Parathyroid adenoma (tissue), 2 donors: ENCODE measurements around the gene FFAR1.

Experiments
- H2AFZ ChIP-seq: fragments of 300-600 bp; sonication (generic); one replicate; pipeline ENCODE4 v1.7.0; 2017; ENCODE audit warnings: antibody characterized with exemption, mild to moderate bottlenecking
- H3K27ac ChIP-seq: fragments of 300-600 bp; sonication (generic); one replicate; pipeline ENCODE4 v1.7.0; 2017
- H3K27me3 ChIP-seq: fragments of 300-600 bp; sonication (generic); one replicate; pipeline ENCODE4 v1.7.0; 2017; ENCODE audit warnings: low read length; ENCODE audit not compliant: control insufficient read depth, insufficient read depth
- H3K36me3 ChIP-seq: fragments of 300-600 bp; sonication (generic); one replicate; pipeline ENCODE4 v1.7.0; 2017; ENCODE audit warnings: low read length; ENCODE audit not compliant: control insufficient read depth, insufficient read depth
- H3K4me1 ChIP-seq: fragments of 300-600 bp; sonication (generic); one replicate; pipeline ENCODE4 v1.7.0; 2017; ENCODE audit warnings: control low read depth
- H3K4me2 ChIP-seq: fragments of 300-600 bp; sonication (generic); one replicate; pipeline ENCODE4 v1.7.0; 2017; ENCODE audit warnings: low read length
- H3K4me3 ChIP-seq: fragments of 300-600 bp; sonication (generic); one replicate; pipeline ENCODE4 v1.7.0; 2017; ENCODE audit warnings: low read depth, low read length
- H3K79me2 ChIP-seq: fragments of 300-600 bp; sonication (generic); one replicate; pipeline ENCODE4 v1.7.0; 2017; ENCODE audit warnings: control low read depth
- H3K9ac ChIP-seq: fragments of 300-600 bp; sonication (generic); one replicate; pipeline ENCODE4 v1.7.0; 2017; ENCODE audit warnings: mild to moderate bottlenecking
- H3K9me3 ChIP-seq: fragments of 300-600 bp; sonication (generic); one replicate; pipeline ENCODE4 v1.7.0; 2017; ENCODE audit warnings: low read length; ENCODE audit not compliant: control insufficient read depth
- CTCF ChIP-seq: fragments of 300-600 bp; sonication (generic); IDR thresholded peaks from one replicate; pipeline ENCODE4 v1.7.0; 2017; ENCODE audit warnings: antibody characterized with exemption, mild to moderate bottlenecking
- donor health status: primary hyperparathyroidism.

FFAR1 gene

GRCh38 chr19:35322014-35322413 is 25.7 kb upstream of the FFAR1 start:
- Histone ChIP-seq H3K79me2 (no peaks in the 10 kb centered on the region), H3K27ac (no peak overlapping the region), H3K4me3 (no peak overlapping the region), H3K4me1 (no peaks in the 10 kb centered on the region), H3K4me2 (no peak overlapping the region), H3K36me3 (no peaks in the 10 kb centered on the region), H2AFZ (no peak overlapping the region), H3K9ac (no peak overlapping the region), H3K9me3 (no peaks in the 10 kb centered on the region), H3K27me3 (no peaks in the 10 kb centered on the region)
- TF ChIP-seq CTCF: no peak

DNA sequence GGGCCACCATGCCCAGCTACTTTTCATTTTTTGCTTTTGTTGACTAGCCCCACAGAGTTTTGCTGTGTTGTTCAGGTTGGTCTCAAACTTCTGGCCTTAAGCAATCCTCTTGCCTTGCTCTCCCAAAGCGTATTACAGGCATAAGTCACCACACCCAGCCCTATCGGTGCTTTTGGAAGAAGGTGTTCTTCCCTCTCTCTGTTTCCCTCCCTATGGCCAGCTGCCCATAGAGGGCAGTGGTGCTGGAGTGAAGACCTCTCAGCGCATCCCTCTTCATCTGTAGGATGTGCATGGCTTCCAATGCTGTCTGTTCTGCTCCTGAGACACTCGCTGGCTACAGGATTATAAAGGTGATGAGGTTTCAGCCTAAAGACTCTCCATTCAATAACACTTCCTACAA is 20.1 kb upstream of the FFAR1 start:
- Histone ChIP-seq H3K9ac (no peak overlapping the region), H3K4me3 (no peak overlapping the region), H3K27ac (no peak overlapping the region), H3K27me3 (no peaks in the 10 kb centered on the region), H3K79me2 (no peaks in the 10 kb centered on the region), H3K4me2 (no peak overlapping the region), H3K36me3 (no peaks in the 10 kb centered on the region), H3K9me3 (no peaks in the 10 kb centered on the region), H2AFZ (no peak overlapping the region), H3K4me1 (no peaks in the 10 kb centered on the region)
- TF ChIP-seq CTCF: peak; percentile 41

GRCh38 chr19:35328851-35329285 is 18.8 kb upstream of the FFAR1 start, which contains the start of gene CD22:
Gene CD22, plus strand, starts transcription at chr19:35329187. Its CDS starts 2,854 bp downstream, at chr19:35332041.
- Histone ChIP-seq H3K4me2 (no peak within 1 kb of the TSS), H3K9ac (no peak within 1 kb of the TSS), H2AFZ (no peak within 1 kb of the TSS), H3K27ac (no peak within 1 kb of the TSS), H3K36me3 (no peaks in the 10 kb centered on the region), H3K4me3 (no peak within 1 kb of the TSS), H3K4me1 (no peaks in the 10 kb centered on the region), H3K9me3 (no peaks in the 10 kb centered on the region), H3K27me3 (no peaks in the 10 kb centered on the region), H3K79me2 (no peaks in the 10 kb centered on the region)
- TF ChIP-seq CTCF: no peak

DNA sequence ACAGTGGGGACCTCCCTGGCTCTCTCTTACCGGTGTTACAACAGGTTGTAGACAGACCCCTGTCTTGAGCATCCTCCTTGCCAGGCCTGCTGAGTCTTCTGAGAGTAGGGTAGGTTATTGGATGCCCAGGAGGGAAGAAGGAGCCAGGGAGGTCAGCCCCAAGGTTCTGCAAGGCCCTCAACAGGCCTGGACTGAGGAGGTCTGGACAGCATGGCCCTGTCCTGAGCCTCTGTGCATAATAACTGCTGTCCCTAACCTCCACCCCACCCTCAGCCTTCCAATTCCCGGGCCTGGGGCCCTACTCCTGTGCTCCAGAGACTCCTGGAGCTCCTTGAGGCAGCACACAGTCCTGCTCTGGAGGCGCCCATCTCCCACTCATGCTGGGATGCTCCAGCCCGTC is 18.4 kb upstream of the FFAR1 start:
- H3K9me3 ChIP-seq: no peaks in the 10 kb centered on the region
- H3K4me3 ChIP-seq: no peak overlapping the region
- H3K79me2 ChIP-seq: no peaks in the 10 kb centered on the region
- TF ChIP-seq CTCF: no peak
- H3K9ac ChIP-seq: no peak overlapping the region
- no peaks in the 10 kb centered on the region for H3K36me3 ChIP-seq
- no peak overlapping the region for H3K4me2 ChIP-seq
- no peaks in the 10 kb centered on the region for H3K27me3 ChIP-seq
- no peaks in the 10 kb centered on the region for H3K4me1 ChIP-seq
- H3K27ac ChIP-seq: no peak overlapping the region
- H2AFZ ChIP-seq: no peak overlapping the region

DNA sequence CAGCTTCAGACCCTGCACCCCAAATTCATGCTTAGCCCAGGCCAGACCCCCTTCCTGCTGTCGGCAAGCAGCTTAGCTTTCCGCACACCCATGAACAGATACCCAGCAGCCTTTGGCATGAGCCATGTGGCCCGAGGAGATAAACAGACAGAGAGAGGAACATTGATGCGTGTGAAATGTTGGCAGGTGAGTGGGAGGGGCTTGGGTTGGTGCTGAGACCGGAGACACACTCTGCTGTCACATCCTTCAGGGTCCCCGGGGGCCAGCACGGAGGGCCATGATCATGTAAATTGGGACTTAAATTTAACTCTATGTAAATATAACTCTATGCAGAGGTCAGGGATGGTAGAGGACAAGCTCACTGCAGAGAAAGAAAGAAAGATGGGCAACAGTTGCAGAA is 17.2 kb upstream of the FFAR1 start:
- H3K79me2 ChIP-seq: no peaks in the 10 kb centered on the region
- H2AFZ ChIP-seq: no peak overlapping the region
- H3K9ac ChIP-seq: no peak overlapping the region
- H3K4me1 ChIP-seq: no peaks in the 10 kb centered on the region
- H3K4me2 ChIP-seq: no peak overlapping the region
- TF ChIP-seq CTCF: no peak
- H3K9me3 ChIP-seq: no peaks in the 10 kb centered on the region
- H3K27me3 ChIP-seq: no peaks in the 10 kb centered on the region
- no peak overlapping the region for H3K4me3 ChIP-seq
- H3K27ac ChIP-seq: no peak overlapping the region
- H3K36me3 ChIP-seq: no peaks in the 10 kb centered on the region
